GM18868 (cell line): Measurements from ENCODE around the gene FGA.
"Not testable (repeated sequence)": the region's sequence is repeated elsewhere in the genome, so short reads cannot be mapped to it uniquely, and the experiment has no call there.

ENCODE experiments used
- ATAC-seq: cut with Tn5 transposase; IDR thresholded peaks from one replicate; pipeline ENCODE4 v1.9.1; 2021; ENCODE audit warnings: mild to moderate bottlenecking, moderate library complexity; ENCODE audit not compliant: unreplicated experiment

The FGA gene

GRCh38 chr4:154608361-154609252, 18.1 kb upstream of the FGA start:
- no peak for ATAC-seq

- ATAC-seq: no peak
Measured at GRCh38 chr4:154606728-154607723, 16.5 kb upstream of the FGA start.

- no peak for ATAC-seq
Measured at GRCh38 chr4:154604696-154605200, 14.2 kb upstream of the FGA start.

GRCh38 chr4:154603033-154603943, 12.7 kb upstream of the FGA start:
- no peak for ATAC-seq

GRCh38 chr4:154602404-154603020, 12.0 kb upstream of the FGA start:
- ATAC-seq: no peak

- no peak for ATAC-seq
Measured at GRCh38 chr4:154597798-154598774, 7.5 kb upstream of the FGA start.

- ATAC-seq: not testable (repeated sequence)
Measured at GRCh38 chr4:154597281-154597680, 6.7 kb upstream of the FGA start.

- no peak for ATAC-seq
Measured at GRCh38 chr4:154595807-154596206, 5.3 kb upstream of the FGA start.

GRCh38 chr4:154594343-154594742, 3.8 kb upstream of the FGA start:
- not testable (repeated sequence) for ATAC-seq

- no peak for ATAC-seq
Measured at GRCh38 chr4:154593868-154594267, 3.3 kb upstream of the FGA start.

- ATAC-seq: no peak
Measured at GRCh38 chr4:154591890-154592289, 1.3 kb upstream of the FGA start.

GRCh38 chr4:154589296-154590197, 995 bp downstream of the FGA start:
- ATAC-seq: no peak

- no peak for ATAC-seq
Measured at GRCh38 chr4:154588198-154588597, 2.3 kb downstream of the FGA start.

GRCh38 chr4:154586296-154587033, 4.1 kb downstream of the FGA start:
- no peak for ATAC-seq

GRCh38 chr4:154585369-154586018, 5.0 kb downstream of the FGA start:
- ATAC-seq: no peak

GRCh38 chr4:154584259-154584658, 6.3 kb downstream of the FGA start:
- ATAC-seq: no peak
